ENCODE measurements around the gene ZNF655.

ZNF655 gene, protein sequence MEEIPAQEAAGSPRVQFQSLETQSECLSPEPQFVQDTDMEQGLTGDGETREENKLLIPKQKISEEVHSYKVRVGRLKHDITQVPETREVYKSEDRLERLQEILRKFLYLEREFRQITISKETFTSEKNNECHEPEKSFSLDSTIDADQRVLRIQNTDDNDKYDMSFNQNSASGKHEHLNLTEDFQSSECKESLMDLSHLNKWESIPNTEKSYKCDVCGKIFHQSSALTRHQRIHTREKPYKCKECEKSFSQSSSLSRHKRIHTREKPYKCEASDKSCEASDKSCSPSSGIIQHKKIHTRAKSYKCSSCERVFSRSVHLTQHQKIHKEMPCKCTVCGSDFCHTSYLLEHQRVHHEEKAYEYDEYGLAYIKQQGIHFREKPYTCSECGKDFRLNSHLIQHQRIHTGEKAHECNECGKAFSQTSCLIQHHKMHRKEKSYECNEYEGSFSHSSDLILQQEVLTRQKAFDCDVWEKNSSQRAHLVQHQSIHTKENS

DNA sequence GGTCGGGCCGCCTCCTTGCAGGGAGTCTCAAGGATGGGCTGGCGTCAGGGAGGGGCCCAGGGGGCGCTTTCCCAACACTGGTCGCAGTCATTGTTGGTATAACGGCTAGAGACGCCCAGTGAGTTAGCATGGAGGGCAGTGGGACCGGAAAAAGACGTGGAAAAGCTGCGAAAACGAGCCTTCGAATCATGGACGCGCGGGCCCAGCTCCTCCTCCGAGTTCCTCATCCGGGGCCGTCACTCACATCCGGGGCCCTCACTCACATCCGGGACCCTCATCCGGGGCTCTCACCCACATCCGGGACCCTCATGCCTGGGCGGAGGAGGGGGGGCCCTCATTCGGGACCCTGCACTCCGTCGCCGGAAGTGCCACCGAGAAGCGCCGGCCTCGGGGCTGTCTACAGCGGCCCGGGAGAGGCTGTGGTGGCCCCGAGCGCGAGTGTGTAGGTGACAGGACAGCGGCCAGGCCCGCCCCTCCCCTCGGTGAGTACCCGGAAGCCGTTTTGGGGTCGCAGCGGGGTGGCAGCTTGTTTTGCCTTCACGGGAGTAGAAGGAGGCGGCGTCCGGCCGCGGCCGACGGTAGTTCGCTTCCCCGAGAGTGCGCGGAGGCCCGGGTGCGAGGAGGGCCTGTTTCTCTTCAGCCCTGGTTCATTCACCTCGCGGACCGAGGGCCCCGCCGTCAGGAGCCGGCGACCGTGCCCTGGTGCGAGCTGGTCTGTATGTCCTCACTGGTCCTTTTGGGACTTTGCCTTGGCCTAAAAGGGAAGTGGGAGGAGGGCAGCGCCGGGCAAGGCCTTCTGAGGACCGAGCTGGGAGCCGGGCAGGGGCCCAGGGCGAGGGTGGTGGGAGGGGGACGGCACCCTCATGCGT lies at the start of gene ZNF655:
Gene ZNF655, plus strand, starts transcription at position 337 of the 869 bp plus-strand sequence. CDS start 1,918 bp downstream, outside the sequence.
- H3K4me3 ChIP-seq (ENCODE audit: control insufficient read depth, low read depth, low read length): peak within 1 kb of the TSS; percentile 89
- peak; percentile 33 for DNase-seq (ENCODE audit: low read depth)
- TF ChIP-seq, protein P1, sequence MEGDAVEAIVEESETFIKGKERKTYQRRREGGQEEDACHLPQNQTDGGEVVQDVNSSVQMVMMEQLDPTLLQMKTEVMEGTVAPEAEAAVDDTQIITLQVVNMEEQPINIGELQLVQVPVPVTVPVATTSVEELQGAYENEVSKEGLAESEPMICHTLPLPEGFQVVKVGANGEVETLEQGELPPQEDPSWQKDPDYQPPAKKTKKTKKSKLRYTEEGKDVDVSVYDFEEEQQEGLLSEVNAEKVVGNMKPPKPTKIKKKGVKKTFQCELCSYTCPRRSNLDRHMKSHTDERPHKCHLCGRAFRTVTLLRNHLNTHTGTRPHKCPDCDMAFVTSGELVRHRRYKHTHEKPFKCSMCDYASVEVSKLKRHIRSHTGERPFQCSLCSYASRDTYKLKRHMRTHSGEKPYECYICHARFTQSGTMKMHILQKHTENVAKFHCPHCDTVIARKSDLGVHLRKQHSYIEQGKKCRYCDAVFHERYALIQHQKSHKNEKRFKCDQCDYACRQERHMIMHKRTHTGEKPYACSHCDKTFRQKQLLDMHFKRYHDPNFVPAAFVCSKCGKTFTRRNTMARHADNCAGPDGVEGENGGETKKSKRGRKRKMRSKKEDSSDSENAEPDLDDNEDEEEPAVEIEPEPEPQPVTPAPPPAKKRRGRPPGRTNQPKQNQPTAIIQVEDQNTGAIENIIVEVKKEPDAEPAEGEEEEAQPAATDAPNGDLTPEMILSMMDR (IDR thresholded peaks at IDR 0.05; ENCODE audit: control insufficient read depth, insufficient read depth, low read depth, low read length, missing control alignments): no peak

DNA sequence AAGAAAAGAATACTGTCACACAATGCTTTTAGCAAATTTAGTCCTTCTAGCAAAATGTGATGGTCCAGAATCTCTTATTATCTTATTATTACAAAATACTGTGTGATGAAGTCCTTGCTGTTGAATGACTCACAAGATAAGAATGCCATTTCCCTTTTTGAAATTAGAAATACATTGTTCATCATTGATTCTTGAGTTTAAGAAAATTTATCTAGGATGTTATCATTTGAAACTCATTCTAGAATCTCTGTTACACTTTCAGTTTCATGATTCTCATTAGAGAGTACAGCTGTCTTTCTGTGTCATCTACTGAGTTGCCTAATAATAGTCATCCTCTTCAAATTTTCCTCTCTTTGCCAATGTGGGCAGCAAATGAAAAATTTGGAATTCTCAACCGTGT lies 44.4 kb upstream of the ZNF655 start:
- no peak overlapping the region for H3K4me3 ChIP-seq (ENCODE audit: control insufficient read depth, low read depth, low read length)
- DNase-seq (ENCODE audit: low read depth): no peak
- TF ChIP-seq, protein P1 (IDR thresholded peaks at IDR 0.05; ENCODE audit: control insufficient read depth, insufficient read depth, low read depth, low read length, missing control alignments): no peak

DNA sequence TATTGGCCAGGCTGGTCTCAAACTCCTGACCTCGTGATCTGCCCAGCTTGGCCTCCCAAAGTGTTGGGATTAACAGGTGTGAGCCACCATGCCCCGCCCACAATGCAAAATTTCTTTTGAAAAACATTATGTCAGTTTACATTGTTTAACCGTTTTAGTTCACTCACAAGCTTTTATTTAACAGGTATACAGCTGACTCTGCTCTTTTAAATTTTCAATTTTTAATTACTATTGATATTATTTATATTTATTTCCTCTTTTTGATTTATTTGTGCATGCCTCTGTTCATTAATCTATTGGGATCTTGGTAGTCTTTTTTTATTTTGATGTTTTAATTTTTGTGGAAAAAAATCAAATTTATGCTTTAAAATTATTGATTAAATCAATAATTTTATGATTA lies 37.0 kb upstream of the ZNF655 start:
- TF ChIP-seq, protein P1 (IDR thresholded peaks at IDR 0.05; ENCODE audit: control insufficient read depth, insufficient read depth, low read depth, low read length, missing control alignments): no peak
- H3K4me3 ChIP-seq (ENCODE audit: control insufficient read depth, low read depth, low read length): no peak overlapping the region
- no peak for DNase-seq (ENCODE audit: low read depth)

DNA sequence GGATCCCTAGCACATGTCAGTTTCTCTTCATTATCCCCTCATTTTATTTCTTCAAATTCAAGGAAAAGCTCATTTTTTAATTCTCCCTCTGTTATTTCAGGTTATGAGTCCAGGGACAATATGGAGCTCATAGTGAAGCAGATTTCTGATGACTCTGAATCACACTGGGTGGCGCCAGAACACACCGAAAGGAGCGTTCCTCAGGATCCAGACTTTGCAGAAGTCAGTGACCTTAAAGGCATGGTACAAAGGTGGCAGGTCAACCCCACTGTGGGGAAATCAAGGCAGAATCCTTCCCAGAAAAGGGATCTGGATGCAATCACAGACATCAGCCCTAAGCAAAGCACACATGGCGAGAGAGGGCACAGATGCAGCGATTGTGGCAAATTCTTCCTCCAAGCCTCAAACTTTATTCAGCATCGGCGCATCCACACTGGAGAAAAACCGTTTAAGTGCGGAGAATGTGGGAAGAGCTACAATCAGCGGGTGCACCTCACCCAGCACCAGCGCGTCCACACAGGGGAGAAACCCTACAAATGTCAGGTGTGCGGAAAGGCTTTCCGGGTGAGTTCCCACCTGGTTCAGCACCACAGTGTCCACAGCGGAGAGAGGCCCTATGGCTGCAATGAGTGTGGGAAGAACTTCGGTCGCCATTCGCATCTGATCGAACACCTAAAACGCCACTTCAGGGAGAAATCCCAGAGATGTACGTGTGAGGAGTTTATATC lies 32.6 kb upstream of the ZNF655 start:
- H3K4me3 ChIP-seq (ENCODE audit: control insufficient read depth, low read depth, low read length): no peak overlapping the region
- TF ChIP-seq, protein P1 (IDR thresholded peaks at IDR 0.05; ENCODE audit: control insufficient read depth, insufficient read depth, low read depth, low read length, missing control alignments): peak; percentile 36
- no peak for DNase-seq (ENCODE audit: low read depth)

DNA sequence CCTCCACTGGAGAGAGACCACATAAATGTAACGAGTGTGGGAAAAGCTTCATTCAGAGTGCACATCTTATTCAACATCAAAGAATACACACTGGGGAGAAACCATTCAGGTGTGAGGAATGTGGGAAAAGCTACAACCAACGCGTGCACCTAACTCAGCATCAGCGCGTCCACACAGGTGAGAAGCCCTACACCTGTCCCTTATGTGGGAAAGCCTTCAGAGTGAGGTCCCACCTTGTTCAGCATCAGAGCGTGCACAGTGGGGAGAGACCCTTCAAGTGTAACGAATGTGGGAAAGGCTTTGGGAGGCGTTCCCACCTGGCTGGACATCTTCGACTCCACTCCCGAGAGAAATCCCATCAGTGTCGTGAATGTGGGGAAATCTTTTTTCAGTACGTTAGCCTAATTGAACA lies 27.1 kb upstream of the ZNF655 start:
- TF ChIP-seq, protein P1 (IDR thresholded peaks at IDR 0.05; ENCODE audit: control insufficient read depth, insufficient read depth, low read depth, low read length, missing control alignments): no peak
- DNase-seq (ENCODE audit: low read depth): no peak
- H3K4me3 ChIP-seq (ENCODE audit: control insufficient read depth, low read depth, low read length): no peak overlapping the region

DNA sequence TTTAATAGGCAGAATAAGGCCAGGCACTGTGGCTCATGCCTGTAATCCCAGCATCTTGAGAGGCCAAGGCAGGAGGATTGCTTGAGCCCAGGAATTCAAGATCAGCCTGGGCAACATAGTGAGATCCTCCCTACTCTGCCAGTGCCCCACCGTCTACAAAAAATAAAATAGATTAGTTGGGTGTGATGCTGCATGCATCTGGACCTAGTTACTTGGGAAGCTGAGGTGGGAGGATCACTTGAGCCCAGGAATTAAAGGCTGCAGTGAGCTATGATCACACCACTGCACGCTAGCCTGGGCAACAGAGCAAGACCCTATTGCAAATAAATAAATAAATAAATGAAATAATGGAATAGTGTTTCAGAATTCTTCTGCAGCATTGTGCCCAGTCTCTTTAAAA lies 22.8 kb upstream of the ZNF655 start:
- DNase-seq (ENCODE audit: low read depth): no peak
- TF ChIP-seq, protein P1 (IDR thresholded peaks at IDR 0.05; ENCODE audit: control insufficient read depth, insufficient read depth, low read depth, low read length, missing control alignments): no peak
- no peak overlapping the region for H3K4me3 ChIP-seq (ENCODE audit: control insufficient read depth, low read depth, low read length)

All from AG09309 (cell line).